GM21529 (cell line): ENCODE data around the gene MGAT3.

Source experiments
- ATAC-seq: cut with Tn5 transposase; IDR thresholded peaks from one replicate; pipeline ENCODE4 v1.9.1; 2021; ENCODE audit not compliant: unreplicated experiment

Gene MGAT3

GRCh38 chr22:39526736-39527171, 69.9 kb downstream of the MGAT3 start:
- no peak for ATAC-seq

- no peak for ATAC-seq
These were observed 70.7 kb downstream of the MGAT3 start for GRCh38 chr22:39527481-39527961.

GRCh38 chr22:39528080-39528661, 71.4 kb downstream of the MGAT3 start:
- ATAC-seq = no peak

GRCh38 chr22:39528681-39529486, 72.1 kb downstream of the MGAT3 start:
- peak; percentile 33 for ATAC-seq

GRCh38 chr22:39529487-39529851, 72.7 kb downstream of the MGAT3 start:
- ATAC-seq = no peak

GRCh38 chr22:39530116-39530515, 73.3 kb downstream of the MGAT3 start:
- no peak for ATAC-seq

- no peak for ATAC-seq
These were observed 74.0 kb downstream of the MGAT3 start for GRCh38 chr22:39530692-39531331.

GRCh38 chr22:39532215-39533073, 75.6 kb downstream of the MGAT3 start, which contains the start of gene RPS19BP1:
RPS19BP1 (minus strand) TSS chr22:39532748; CDS start chr22:39532738, 10 bp downstream.
- peak; percentile 61 for ATAC-seq

- no peak for ATAC-seq
These were observed 77.3 kb downstream of the MGAT3 start for GRCh38 chr22:39534092-39534506.

GRCh38 chr22:39534591-39535356, 78.0 kb downstream of the MGAT3 start:
- ATAC-seq = no peak

- ATAC-seq = no peak
These were observed 78.5 kb downstream of the MGAT3 start for GRCh38 chr22:39535357-39535725.

- no peak for ATAC-seq
These were observed 79.1 kb downstream of the MGAT3 start for GRCh38 chr22:39535831-39536449.

- no peak for ATAC-seq
These were observed 79.9 kb downstream of the MGAT3 start for GRCh38 chr22:39536711-39537110.

GRCh38 chr22:39537975-39538374, 81.2 kb downstream of the MGAT3 start:
- ATAC-seq = no peak
